Peyer's patch (tissue), 4 donors: ENCODE measurements around the gene E4F1.

Experiments
- CTCF ChIP-seq, 6 experiments: fragments of 450-650 bp in 4 of 6; fragments of 200-600 bp in 2 of 6; sonication (generic) in 1 of 6; IDR thresholded peaks; one replicate each; pipeline ENCODE4 v1.5.1; 2017 to 2019; ENCODE audit warnings: antibody characterized with exemption in 6 of 6, mild to moderate bottlenecking in 3 of 6, moderate library complexity in 1 of 6
- POLR2A ChIP-seq, 2 donors: fragments of 450-650 bp; IDR thresholded peaks; one replicate each; pipeline ENCODE4 v1.5.1; 2017; ENCODE audit warnings: antibody characterized with exemption in 2 of 2, mild to moderate bottlenecking in 2 of 2, moderate library complexity in 2 of 2

- TF ChIP-seq CTCF (IDR thresholded peaks at IDR 0.05) (no peak), POLR2A (IDR thresholded peaks at IDR 0.05) (no peak)
Measured at GRCh38 chr16:2275476-2276367, 52.3 kb downstream of the E4F1 start.
